ENCODE measurements around the gene AGBL5.

The AGBL5 gene

DNA sequence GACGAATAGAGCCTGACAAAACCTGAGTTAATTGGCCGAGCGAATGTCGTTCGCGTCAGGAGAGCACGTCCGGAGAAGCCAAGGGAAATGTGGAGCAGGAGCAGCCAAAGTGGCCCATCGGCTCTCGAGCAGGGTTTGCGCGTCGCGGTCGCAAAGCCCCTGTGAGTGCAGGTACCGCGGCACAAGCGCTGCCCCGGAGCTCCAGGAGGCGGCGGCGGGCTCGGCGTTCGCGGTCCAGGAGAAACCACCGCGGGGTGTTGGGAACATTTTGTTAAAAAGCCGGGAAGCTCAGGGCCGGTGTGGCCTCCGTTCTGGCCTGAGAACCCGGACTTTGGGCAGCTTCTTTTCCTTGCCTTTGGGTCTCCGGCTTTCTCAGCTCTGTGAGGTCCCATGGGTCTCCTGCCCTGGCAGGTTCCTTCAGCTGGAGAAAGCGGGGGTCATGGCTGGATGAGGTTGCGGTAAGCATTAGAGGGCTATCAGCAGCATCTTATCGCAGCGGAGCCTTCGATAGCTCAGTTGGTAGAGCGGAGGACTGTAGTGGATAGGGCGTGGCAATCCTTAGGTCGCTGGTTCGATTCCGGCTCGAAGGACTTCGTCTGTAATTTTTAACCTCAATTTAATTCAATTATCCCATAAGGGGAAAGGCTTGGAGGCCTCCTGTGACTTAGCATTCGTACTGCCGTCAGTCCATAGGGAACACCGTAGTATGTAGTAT is 1.0 kb upstream of the AGBL5 start:
- peak; percentile 88 for DNase-seq (ENCODE audit: low read depth in 1 of 2, low spot score in 1 of 2)

DNA sequence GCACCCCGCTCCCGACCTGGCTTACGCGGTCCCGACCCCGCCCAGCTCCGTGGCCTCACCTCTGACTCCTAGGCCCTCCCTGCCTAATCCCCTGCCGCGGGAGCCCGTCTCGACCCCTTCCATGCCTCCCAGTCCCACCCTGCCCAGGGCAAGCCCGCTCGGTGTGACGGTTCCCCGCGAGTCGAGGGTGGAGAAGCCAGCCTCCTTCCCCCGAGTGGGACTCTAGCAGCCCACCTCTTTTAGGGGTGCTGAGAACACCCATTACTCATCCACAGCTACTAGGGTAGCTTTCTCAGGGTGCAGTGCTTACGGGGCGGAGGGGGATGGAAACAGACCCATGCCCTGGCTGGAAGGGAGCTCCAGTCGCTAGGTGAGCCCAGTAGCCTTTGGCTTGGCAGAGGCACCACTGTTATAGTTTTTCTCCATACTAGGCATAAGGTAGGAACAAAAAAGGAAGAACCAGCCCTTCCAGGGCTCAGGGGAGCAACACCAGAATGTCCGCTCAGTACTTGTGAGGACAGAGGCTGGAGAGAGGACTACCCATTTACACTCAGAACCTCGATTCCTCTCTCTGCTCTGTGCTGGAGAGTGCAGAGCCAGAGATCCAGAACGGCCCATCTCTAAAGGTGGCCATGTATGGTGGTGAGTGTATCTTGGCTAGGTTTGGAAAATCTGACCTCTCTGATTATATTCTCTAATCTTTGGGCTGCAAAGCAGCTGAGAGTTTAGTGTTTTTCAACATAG is 606 bp downstream of the AGBL5 start:
- DNase-seq (ENCODE audit: low read depth in 1 of 2, low spot score in 1 of 2) = peak in 1 of 2 donors; percentile 28

DNA sequence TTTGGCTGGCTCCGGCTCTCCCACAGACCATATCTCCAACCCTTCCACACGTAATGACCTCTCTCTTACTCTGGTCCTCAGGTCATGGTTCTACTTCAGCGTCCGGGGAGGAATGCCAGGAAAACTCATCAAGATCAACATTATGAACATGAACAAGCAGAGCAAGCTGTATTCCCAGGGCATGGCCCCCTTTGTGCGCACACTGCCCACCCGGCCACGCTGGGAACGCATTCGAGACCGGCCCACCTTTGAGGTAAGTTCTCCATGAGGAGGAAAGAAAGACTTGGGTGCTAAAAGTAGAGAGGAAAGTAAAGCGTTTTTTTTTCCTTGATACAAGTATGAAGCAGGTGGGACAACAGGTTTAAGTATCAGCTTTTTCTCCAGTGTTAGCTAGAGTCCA is 1.9 kb downstream of the AGBL5 start:
- no peak for DNase-seq (ENCODE audit: low read depth in 1 of 2, low spot score in 1 of 2)

DNA sequence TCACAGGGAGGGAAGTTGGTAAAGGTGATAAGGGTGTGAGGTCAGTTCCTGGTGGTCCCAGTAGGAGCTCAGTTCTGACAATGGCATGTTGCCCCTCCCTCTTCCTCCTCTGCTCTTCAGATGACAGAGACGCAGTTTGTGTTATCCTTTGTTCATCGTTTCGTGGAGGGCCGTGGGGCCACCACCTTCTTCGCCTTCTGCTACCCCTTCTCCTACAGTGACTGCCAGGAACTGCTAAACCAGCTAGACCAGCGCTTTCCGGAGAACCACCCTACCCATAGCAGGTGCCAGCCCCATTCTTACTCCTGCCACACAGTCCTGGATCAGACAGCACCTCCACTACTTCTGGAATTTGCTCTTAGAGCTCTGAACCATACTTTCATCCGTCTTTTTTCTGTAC is 2.3 kb downstream of the AGBL5 start:
- DNase-seq (ENCODE audit: low read depth in 1 of 2, low spot score in 1 of 2) = no peak

DNA sequence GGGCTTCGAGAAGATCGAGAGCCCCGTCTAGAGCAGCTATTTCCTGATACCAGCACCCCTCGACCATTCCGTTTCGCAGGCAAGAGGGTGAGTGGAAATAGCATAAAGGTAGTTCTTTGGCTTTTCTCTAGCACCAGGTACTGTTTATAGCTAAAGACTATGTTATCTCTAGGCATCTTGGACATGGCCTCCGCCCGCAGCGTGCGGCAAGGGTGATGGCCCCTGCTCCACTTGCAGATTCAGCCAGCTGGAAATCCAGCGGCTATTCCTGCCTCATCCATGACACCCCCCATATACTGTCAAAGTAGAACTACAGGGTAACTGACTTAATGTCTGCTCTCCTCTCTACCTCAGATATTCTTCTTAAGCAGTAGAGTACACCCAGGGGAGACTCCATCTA is 3.3 kb downstream of the AGBL5 start:
- no peak for DNase-seq (ENCODE audit: low read depth in 1 of 2, low spot score in 1 of 2)

DNA sequence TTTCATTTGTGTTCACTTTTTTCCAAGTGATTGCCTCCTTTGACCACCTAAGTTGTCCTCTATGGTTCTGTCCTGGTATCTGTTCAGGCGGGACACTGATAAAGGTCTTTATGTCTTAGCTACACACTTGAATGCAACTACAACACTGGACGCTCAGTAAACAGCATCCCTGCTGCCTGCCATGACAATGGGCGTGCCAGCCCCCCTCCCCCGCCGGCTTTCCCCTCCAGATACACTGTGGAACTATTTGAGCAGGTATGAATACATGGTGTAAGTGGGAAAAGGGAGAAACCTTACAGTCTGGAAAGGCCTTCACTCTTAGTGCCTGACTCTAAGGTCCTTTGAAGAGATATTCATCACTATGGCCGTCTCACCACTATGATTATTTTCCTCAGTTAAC is 5.7 kb downstream of the AGBL5 start:
- DNase-seq (ENCODE audit: low read depth in 1 of 2, low spot score in 1 of 2) = no peak

DNA sequence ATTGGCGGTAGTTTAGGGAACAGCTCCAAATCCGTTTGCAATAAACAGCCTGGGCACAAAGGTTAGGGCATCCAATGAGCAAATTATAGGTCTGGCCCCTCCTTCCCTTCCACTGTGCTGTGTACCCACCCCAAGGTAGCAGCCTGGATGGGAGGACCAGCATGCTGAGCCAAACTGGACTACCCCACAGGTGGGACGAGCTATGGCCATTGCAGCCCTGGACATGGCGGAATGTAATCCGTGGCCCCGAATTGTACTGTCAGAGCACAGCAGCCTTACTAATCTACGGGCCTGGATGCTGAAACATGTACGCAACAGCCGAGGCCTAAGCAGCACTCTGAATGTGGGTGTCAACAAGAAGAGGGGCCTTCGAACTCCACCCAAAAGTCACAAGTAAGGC is 6.7 kb downstream of the AGBL5 start:
- DNase-seq (ENCODE audit: low read depth in 1 of 2, low spot score in 1 of 2) = no peak

DNA sequence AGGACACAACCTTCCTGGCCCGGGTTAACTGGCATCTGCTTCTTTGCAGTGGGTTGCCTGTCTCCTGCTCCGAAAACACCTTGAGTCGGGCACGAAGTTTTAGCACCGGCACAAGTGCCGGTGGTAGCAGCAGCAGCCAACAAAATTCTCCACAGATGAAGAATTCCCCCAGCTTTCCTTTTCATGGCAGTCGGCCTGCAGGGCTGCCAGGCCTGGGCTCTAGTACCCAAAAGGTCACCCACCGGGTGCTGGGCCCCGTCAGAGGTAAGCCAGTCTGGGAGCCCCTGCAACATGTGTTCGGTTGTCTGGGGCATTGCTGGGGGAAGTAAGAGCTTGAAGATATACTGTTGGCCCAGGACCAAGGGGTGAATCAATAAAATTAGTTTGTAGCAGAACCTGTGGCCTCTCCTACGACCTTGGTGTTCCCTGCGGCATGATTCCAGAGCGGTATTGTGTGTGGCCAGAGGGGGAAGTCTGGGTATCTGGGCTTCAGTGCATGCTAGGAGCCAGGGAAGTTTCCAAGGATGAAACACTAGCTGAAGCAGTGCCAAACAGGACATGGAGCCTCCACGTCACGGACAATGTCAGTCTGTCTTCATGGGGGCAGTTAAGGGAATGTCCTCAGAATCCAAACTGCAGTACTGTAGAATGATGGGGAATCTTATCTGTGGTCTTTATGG is 7.8 kb downstream of the AGBL5 start:
- DNase-seq (ENCODE audit: low read depth in 1 of 2, low spot score in 1 of 2) = no peak

DNA sequence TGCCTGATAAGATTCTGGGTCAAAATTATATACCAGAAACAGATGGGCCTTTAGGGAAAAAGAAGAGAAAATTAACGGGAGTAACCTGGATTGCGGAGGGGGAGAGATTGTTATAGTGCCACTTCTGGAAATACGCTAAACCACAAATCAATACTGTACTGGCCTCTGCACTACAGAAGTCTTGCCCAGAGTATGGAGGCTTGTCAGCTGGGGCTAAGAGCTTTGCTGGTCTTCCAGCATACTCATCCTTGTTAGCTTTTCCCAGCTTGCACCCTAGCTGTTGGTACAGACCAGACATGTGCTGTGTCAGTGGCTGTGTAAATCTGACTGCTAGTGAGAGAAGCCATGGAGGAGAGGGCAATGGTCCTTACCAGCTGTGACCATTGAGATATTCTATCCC is 8.9 kb downstream of the AGBL5 start:
- no peak for DNase-seq (ENCODE audit: low read depth in 1 of 2, low spot score in 1 of 2)

DNA sequence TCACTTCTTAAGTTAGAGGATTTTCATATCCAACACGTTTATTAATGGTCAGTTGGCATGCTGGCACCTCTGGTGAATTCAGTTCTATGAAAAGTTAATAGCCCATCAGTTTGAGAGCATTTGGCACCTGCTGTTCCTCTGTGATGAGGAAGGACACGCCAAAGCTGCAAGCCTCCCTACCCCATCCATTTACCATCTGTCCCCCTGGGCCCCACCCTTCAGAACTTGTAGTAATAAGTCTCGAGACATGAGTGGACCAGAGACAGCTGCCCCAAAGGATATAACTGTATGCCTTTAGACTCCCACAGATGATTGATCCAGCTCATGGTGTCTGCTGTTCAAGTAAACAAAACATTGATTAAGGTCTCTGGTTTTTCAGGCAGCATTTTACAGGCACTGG is 13.7 kb downstream of the AGBL5 start:
- no peak for DNase-seq (ENCODE audit: low read depth in 1 of 2, low spot score in 1 of 2)

DNA sequence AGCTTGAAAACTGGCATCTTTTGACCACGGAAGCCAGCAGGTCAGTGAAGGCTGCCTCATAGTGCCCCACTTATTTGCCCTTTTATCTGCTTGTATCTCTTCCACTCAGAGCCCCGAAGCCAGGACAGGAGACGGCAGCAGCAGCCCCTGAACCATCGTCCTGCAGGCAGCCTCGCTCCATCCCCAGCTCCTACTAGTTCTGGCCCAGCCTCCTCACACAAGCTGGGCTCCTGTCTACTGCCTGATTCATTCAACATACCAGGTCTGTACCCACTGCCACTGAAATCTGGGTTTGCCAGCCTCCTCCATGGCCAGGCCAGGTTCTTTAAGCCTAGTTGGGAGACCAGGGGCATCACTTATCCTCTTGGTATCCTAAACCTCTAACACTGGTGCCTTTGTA is 15.9 kb downstream of the AGBL5 start:
- no peak for DNase-seq (ENCODE audit: low read depth in 1 of 2, low spot score in 1 of 2)

DNA sequence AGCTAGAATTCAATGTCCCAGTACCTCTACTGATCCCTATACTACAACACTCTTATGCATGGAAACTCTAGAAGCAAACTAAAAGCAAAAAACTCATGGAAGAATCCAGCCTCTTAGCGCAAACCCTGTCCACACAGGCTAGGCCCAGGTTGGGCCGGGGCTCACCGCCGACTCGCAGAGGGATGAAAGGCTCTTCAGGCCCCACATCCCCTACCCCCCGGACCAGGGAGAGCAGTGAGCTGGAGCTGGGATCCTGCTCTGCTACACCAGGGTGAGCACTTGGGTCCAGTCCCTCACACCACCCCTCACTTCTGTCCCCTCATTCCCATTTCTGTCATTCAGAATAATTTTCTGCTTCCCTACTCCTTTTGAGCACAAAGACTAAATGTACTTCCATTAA is 18.0 kb downstream of the AGBL5 start:
- DNase-seq (ENCODE audit: low read depth in 1 of 2, low spot score in 1 of 2) = no peak

DNA sequence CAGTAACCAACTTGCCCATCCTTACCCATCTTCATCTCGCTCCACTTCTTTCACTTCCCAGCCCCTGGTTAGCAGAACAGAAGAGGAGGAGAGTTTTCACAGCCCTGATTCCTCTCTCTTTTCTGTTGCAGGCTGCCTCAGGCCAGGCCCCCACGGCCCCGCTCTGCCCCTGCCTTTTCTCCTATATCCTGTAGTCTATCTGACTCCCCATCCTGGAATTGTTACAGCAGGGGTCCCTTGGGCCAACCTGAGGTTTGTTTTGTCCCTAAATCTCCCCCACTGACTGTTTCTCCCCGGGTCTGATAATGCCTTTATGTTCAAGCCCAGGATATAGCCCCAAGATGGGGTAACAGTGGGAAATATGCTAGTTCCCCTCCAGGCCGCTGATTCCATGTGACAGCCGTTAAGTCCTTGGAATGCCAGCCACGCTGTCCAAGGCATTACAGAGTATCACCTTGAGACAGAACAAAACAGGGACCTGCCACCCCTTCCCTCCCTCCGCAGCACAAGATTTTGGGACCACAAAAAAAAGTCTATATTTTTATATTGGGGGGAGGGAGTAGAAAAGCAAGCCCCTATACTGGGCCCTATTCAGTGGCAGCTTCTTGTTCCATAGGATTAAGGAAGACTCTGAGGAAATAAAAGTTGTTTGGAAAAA is 18.6 kb downstream of the AGBL5 start:
- no peak for DNase-seq (ENCODE audit: low read depth in 1 of 2, low spot score in 1 of 2)

DNA sequence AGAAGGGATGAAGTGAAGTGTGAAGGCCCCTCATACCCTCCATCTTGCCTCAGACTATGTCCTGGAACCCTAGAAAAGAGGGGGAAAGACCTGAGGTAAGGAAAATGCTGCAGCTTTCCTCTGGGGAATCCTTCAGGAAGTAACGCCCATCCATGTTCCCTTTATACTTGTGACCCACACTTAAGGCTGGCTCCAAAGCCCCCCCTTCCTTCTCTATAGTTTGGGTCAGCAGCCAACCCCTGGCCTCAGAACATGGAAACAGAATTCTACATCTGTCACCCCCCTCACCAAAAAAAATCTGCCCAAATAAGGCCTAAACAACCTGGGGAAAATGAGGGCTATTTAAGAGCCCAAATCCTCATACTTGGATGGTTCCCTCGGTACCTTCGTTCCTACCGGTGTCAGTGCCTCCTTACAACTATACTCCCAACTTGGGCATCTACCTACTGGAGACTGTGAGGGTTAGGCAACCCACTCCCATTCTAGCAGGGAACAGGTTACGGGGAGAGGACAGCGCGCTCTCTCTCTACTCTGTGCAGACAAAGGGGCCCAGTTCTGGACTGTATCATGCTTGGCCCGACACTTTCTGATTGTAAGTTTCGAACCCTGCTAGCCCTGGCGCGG is 19.3 kb downstream of the AGBL5 start:
- no peak for DNase-seq (ENCODE audit: low read depth in 1 of 2, low spot score in 1 of 2)

DNA sequence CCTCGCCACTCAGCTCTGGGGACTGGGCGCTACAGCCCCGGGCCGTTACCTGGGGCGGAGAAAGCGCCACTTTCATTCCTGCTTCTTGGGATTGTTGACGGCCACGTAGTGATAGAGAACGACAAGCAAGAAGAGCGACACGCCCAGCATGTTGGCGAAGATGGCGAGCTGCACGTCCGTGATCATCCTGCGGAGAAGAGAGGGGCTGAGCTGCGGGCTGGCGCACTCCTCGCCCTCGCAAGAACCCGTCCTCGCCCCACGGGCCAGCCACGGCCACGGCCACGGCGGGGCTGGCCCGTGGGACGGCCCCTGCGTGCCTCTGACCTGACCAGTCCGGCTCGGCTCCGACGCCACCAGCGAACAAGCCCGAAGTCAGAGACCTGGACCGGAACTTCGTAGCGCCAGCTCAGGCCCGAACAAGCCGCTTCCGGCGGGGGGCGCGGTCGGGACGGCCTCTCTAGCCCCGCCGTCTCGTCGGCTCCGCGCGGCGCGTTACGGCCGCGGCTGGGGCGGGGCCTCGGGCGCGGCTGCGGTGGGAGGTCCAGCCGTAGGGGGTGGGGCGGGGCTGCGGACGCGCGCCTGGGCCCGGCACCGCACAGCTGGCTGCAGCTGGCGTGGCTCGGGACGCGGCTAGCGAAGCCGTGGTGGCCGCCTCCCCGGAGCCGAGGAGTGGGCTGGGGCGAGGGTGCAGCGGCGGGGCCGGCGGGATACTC is 20.0 kb downstream of the AGBL5 start, which contains the start of gene OST4:
OST4 (minus strand) TSS at position 378 of the 713 bp plus-strand sequence.
- peak; percentile 81 to 88 for DNase-seq (ENCODE audit: low read depth in 1 of 2, low spot score in 1 of 2)

DNA sequence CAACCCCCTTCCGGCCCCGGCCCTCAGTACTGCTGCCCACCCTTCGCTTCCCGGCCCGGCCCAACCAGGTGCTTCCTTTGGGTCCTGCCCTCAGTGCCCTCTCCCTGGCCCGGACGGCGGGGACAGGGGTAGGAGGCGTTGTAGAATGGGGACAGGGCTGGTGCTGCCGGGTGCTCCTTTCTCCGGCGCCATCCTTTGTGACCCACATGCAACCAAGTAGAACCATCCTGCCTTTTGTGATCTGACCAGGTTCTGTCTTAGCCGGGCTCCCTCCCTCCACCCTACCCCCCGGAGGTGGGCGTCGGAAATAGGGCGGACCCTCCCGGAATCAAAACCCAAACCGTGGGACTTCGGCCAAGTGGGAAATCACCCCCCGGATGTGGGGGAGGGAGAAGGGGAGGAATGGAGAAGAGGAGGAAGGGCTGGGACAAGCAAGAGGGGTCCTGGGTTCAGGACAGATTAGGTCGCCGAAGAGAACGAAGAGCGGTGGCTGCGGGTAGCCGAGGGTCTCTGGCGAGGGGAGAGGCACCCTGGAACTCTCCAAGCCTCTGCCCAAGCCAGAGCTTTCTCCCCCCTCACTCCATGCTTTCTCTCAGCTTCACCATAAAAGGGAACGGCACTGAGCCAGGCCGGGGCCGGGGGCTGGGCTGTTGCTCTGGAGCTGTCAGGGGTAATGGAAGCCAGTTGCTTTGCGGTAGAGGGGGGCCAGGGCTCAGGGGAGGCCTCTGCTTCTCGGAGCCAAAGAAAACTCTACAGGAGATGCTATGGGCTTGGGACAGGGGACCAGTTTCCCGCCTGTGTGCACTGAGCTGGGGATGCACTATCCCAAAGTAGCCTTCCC is 20.7 kb downstream of the AGBL5 start:
- no peak for DNase-seq (ENCODE audit: low read depth in 1 of 2, low spot score in 1 of 2)

DNA sequence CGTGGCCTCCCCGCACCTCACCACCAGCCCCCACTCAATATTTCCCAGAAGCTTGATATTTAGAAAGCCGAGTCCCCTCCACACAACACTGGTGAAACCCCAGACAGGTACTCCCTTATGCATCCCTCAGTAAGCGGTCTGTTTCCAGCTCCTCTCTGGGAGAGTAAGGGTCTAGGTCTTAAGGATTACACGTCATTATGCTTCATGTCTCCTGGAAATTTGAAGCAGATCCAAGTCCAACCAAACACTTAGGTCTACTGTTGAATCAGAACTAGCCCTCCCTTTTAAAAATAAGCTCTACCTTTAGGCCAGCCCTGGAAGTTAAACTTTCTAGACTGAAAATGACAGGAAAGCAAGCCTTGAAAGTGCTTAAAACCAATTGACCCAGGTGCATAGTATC is 21.5 kb downstream of the AGBL5 start:
- no peak for DNase-seq (ENCODE audit: low read depth in 1 of 2, low spot score in 1 of 2)

DNA sequence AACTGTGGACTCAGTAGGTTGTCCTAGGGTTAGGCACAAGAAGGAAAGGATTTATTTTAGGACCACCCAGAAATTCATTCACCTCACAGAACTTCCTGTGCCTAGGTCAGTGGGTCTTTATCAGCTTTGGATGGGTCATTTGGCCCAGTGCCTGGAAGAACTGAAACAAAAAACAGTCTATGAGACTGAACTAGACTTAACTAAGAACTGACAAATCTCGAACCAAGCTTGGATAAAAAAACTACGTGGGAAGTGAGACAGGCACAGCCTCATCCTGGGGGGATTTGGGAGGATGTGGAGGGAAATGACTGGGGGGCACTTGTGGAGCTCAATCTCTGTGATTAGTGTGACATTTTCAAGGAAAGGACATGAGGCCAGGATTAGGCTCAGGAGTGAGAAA is 22.3 kb downstream of the AGBL5 start:
- DNase-seq (ENCODE audit: low read depth in 1 of 2, low spot score in 1 of 2) = no peak

DNA sequence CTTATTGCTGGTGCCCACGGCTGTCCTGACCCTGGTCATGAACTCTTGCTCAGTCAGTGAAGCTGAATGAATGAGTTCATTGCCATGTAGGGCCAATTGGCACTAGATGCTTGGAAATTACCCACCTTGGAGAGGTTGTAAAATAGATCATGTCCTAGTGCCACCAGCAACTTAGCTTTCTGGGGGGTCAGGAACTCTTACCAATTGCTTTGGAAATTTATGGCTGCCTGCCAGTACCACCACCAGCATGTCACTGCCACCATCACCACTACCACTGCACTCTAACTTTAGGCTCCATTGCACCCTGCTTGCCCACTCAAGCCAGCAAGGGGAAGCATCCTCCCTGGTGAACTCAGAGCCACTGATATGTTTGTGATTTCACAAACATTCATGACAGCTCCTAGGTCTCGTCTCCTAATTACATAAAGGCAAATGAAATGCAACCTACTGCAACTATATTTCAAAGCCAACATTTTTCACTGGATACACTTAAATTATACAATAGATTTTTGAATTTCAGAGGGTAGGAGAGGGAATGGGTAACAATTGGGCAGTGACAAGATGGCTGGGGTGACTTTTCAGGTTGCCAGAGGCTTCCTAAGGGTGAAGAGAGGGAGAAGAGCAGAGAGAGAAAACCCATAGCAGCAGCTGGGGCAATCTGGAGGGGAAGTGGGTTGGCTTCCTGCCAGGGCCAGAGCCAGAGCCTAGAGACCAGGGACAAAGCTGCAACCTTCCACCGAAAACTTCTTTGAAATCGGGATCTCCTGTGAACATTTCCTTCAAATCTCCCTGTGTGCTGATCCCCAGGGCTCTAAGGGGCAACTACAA is 23.5 kb downstream of the AGBL5 start:
- DNase-seq (ENCODE audit: low read depth in 1 of 2, low spot score in 1 of 2) = no peak
